GM12892 (cell line): ENCODE measurements around the gene SMIM43.

Source experiments
- POLR2A ChIP-seq: IDR thresholded peaks from 2 replicates; pipeline ENCODE4 v1.6.1; 2011; ENCODE audit warnings: low read depth, low read length, control low read depth
- POLR2AphosphoS5 ChIP-seq: IDR thresholded peaks from 2 replicates; pipeline ENCODE4 v1.6.1; 2011; ENCODE audit warnings: low read depth, low read length, control low read depth
- TAF1 ChIP-seq: IDR thresholded peaks from 2 replicates; pipeline ENCODE4 v1.6.1; 2011; ENCODE audit warnings: low read depth, mild to moderate bottlenecking, control low read depth, low read length, borderline replicate concordance

GRCh38 chr4:121758925-121759568 is 5.9 kb downstream of the SMIM43 start:
- TF ChIP-seq TAF1 (no peak), POLR2A (no peak), POLR2AphosphoS5 (no peak)
